ENCODE data around the gene CLN5. TPM values are rescaled to one million over a fixed set of nuclear protein-coding genes. Genes with fewer than 3 reads are reported as not detected.

CLN5 gene
- total RNA-seq, 2 donors from 2014 or later = 9.9 to 29.0 TPM

- peaks cover 22% of the 10 kb centered on the region for H3K4me1 Mint-ChIP-seq
- peaks cover 97% of the 10 kb centered on the region for H3K36me3 Mint-ChIP-seq (ENCODE audit: low read depth)
- no peaks in the 10 kb centered on the region for H3K27me3 Mint-ChIP-seq
- peak overlapping the region; percentile 85 for H3K4me3 Mint-ChIP-seq
- no peaks in the 10 kb centered on the region for H3K9me3 Mint-ChIP-seq
- no peak for ATAC-seq (replicated peaks)
- peak overlapping the region; percentile 6 for H3K27ac Mint-ChIP-seq
Measured at GRCh38 chr13:77022341-77022740, 30.5 kb downstream of the CLN5 start.

GRCh38 chr13:77026255-77026860 is 34.5 kb downstream of the CLN5 start:
- H3K4me3 Mint-ChIP-seq = peak overlapping the region; percentile 85
- peak overlapping the region; percentile 93 for H3K27ac Mint-ChIP-seq
- H3K36me3 Mint-ChIP-seq (ENCODE audit: low read depth) = peaks cover 56% of the 10 kb centered on the region
- peaks cover 32% of the 10 kb centered on the region for H3K4me1 Mint-ChIP-seq
- no peaks in the 10 kb centered on the region for H3K9me3 Mint-ChIP-seq
- no peaks in the 10 kb centered on the region for H3K27me3 Mint-ChIP-seq
- peak; percentile 61 for ATAC-seq (replicated peaks)

GRCh38 chr13:77026861-77027621 is 35.2 kb downstream of the CLN5 start, which contains the start of gene FBXL3:
Gene FBXL3, minus strand, starts transcription at chr13:77027159. Its CDS starts 5,299 bp downstream, at chr13:77021860.
- Mint-ChIP-seq H3K9me3 (no peaks in the 10 kb centered on the region), H3K4me3 (peak within 1 kb of the TSS; percentile 85), H3K27me3 (no peaks in the 10 kb centered on the region), H3K27ac (peak within 1 kb of the TSS; percentile 93), H3K4me1 (peaks cover 32% of the 10 kb centered on the region), H3K36me3 (ENCODE audit: low read depth) (peaks cover 50% of the 10 kb centered on the region)
- peak; percentile 78 for ATAC-seq (replicated peaks)

GRCh38 chr13:77028202-77028601 is 36.3 kb downstream of the CLN5 start:
- Mint-ChIP-seq H3K36me3 (ENCODE audit: low read depth) (peaks cover 38% of the 10 kb centered on the region), H3K27ac (peak overlapping the region; percentile 90), H3K27me3 (no peaks in the 10 kb centered on the region), H3K9me3 (no peaks in the 10 kb centered on the region), H3K4me1 (peaks cover 23% of the 10 kb centered on the region), H3K4me3 (peak overlapping the region; percentile 85)
- no peak for ATAC-seq (replicated peaks)

DNA sequence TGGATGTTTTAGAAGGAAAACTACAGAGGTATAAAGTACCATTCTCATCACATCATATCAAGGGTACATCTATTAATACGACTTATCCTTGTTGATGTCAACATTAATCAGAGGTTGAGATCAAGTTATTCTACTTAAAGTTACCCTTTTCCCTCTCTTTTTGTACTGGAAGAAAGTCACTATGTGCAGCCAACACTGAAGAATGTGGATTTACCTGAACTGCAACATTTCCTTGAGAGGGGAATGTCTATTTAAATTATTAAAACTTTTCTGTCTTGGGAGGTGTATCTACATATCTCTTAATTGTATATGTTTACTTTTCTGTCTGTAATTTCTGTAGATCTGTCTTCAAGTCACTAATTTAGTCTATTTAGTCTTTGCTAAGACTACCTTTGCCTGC is 37.6 kb downstream of the CLN5 start:
- peaks cover 26% of the 10 kb centered on the region for H3K36me3 Mint-ChIP-seq (ENCODE audit: low read depth)
- H3K4me3 Mint-ChIP-seq = no peak overlapping the region
- peaks cover 22% of the 10 kb centered on the region for H3K4me1 Mint-ChIP-seq
- no peaks in the 10 kb centered on the region for H3K9me3 Mint-ChIP-seq
- no peaks in the 10 kb centered on the region for H3K27me3 Mint-ChIP-seq
- ATAC-seq (replicated peaks) = no peak
- no peak overlapping the region for H3K27ac Mint-ChIP-seq

DNA sequence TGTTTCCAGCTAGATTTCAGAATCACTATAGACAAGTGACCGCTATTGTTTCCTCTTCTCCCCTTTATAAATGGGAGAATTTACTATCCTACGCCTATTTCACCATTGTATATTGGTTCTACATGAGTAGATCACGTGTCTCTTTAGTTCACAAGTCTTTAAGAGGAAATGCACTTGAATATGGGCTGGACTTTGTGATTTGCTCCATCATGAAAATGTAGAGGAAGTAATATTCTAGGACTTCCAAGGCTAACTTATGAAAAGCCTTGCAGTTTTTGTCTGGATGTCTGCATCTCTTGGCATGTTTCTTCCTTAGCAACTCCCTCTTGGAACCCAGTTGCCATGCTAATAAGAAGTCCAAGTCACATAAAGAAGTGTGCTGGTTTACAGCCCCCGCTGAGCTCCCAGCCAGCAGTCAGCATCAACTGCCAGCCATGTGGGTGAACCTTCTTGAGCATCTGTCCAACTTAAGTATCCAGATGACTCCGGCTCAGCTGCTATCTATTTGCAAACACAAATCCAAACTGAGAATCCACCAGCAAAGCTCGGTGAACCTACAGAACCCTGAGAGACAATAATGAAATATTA is 39.9 kb downstream of the CLN5 start:
- no peaks in the 10 kb centered on the region for H3K27me3 Mint-ChIP-seq
- H3K27ac Mint-ChIP-seq = no peak overlapping the region
- H3K4me3 Mint-ChIP-seq = no peak overlapping the region
- no peak for ATAC-seq (replicated peaks)
- no peaks in the 10 kb centered on the region for H3K9me3 Mint-ChIP-seq
- H3K4me1 Mint-ChIP-seq = peaks cover 25% of the 10 kb centered on the region
- H3K36me3 Mint-ChIP-seq (ENCODE audit: low read depth) = peaks cover 5% of the 10 kb centered on the region

- H3K9me3 Mint-ChIP-seq = no peaks in the 10 kb centered on the region
Measured at GRCh38 chr13:77033717-77034302, 41.9 kb downstream of the CLN5 start.

GRCh38 chr13:77034881-77035280 is 43.0 kb downstream of the CLN5 start:
- no peak overlapping the region for H3K27ac Mint-ChIP-seq
- H3K4me3 Mint-ChIP-seq = peak overlapping the region; percentile 9
- peaks cover 15% of the 10 kb centered on the region for H3K4me1 Mint-ChIP-seq
- no peaks in the 10 kb centered on the region for H3K9me3 Mint-ChIP-seq
- peak; percentile 73 for ATAC-seq (replicated peaks)
- no peaks in the 10 kb centered on the region for H3K36me3 Mint-ChIP-seq (ENCODE audit: low read depth)
- no peaks in the 10 kb centered on the region for H3K27me3 Mint-ChIP-seq

More at GRCh38 chr13:77033717-77034302, 41.9 kb downstream of the CLN5 start:
- peak overlapping the region; percentile 9 for H3K4me3 Mint-ChIP-seq
- peaks cover 15% of the 10 kb centered on the region for H3K4me1 Mint-ChIP-seq
- ATAC-seq (replicated peaks) = peak; percentile 95
- no peaks in the 10 kb centered on the region for H3K27me3 Mint-ChIP-seq
- no peaks in the 10 kb centered on the region for H3K36me3 Mint-ChIP-seq (ENCODE audit: low read depth)
- H3K27ac Mint-ChIP-seq = no peak overlapping the region

DNA sequence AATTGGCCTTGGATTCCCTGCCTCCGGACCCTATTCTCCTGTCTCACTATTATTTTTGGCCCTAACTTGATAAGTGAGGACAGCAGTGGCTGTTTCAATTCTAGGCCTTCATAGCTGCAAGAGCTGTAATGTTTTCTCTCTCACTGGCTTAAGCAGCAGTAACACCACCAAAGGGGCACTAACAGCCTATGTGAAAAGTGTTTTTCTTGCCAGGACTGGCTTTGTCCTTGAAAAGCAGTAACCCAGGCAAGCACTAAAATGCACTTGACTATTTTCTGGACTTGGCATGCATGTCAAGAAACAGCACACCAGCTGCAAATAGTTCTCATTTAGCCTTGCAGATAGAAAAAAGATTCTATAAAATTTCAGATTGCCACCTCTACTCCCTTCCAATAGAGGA is 44.4 kb downstream of the CLN5 start:
- no peaks in the 10 kb centered on the region for H3K9me3 Mint-ChIP-seq

DNA sequence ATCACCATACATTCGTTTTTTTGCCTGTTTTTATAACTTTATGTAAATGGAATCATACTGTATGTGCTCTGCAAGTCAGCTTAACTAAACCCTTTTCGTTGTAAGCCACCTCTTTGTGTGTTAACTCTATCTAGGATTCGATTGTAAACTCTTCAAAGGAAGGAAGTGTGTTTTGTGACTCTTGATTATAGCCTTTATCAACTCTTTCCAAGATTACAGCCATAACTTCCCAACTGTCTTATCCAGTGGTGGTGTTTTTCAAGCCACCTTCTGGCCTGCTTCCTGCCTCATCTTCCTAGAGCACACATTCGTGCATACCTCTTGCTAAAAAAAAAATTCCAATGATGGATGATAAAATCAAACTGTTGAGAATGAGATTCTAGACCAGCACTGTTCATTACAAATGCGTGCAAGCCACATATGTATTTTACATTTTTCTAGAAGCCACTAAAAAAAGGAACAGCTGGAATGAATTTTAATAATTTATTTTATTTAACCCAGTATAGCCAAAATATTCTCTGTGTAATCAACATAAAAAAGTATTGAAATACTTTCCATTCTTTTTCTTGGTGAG is 47.1 kb downstream of the CLN5 start:
- Mint-ChIP-seq H3K9me3 (no peaks in the 10 kb centered on the region), H3K4me1 (peaks cover 16% of the 10 kb centered on the region), H3K4me3 (no peak overlapping the region), H3K36me3 (ENCODE audit: low read depth) (no peaks in the 10 kb centered on the region), H3K27me3 (no peaks in the 10 kb centered on the region), H3K27ac (no peak overlapping the region)
- ATAC-seq (replicated peaks) = no peak

More for the DNA sequence above, 44.4 kb downstream of the CLN5 start:
- ATAC-seq (replicated peaks) = no peak
- Mint-ChIP-seq H3K4me3 (no peak overlapping the region), H3K27me3 (no peaks in the 10 kb centered on the region), H3K27ac (no peak overlapping the region), H3K4me1 (peaks cover 15% of the 10 kb centered on the region), H3K36me3 (ENCODE audit: low read depth) (no peaks in the 10 kb centered on the region)

DNA sequence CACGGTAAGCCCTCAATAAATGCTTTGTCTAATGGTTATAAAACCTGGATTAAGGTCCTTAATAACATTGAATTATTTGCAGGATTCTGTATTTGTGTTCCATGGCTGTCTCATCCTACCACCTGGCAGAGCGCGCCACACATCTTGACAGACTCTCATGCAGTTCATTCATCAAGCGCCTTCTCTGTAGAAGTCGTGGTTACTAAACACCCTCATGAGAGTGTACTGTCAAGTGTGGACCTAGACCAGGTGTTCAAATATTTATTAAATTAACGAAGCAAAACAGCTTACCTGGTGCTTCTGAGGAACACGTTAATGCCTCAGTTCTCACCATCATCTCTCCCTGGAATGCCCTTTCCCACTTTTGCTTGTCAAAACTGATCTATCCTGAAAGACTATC is 48.2 kb downstream of the CLN5 start:
- no peak overlapping the region for H3K4me3 Mint-ChIP-seq
- no peaks in the 10 kb centered on the region for H3K9me3 Mint-ChIP-seq
- H3K27me3 Mint-ChIP-seq = no peaks in the 10 kb centered on the region
- no peak for ATAC-seq (replicated peaks)
- H3K27ac Mint-ChIP-seq = no peak overlapping the region
- H3K4me1 Mint-ChIP-seq = peaks cover 6% of the 10 kb centered on the region
- peaks cover 9% of the 10 kb centered on the region for H3K36me3 Mint-ChIP-seq (ENCODE audit: low read depth)

GRCh38 chr13:77040835-77041234 is 49.0 kb downstream of the CLN5 start:
- Mint-ChIP-seq H3K4me3 (no peak overlapping the region), H3K27ac (no peak overlapping the region), H3K4me1 (peaks cover 3% of the 10 kb centered on the region), H3K27me3 (no peaks in the 10 kb centered on the region), H3K36me3 (ENCODE audit: low read depth) (peaks cover 17% of the 10 kb centered on the region), H3K9me3 (no peaks in the 10 kb centered on the region)
- no peak for ATAC-seq (replicated peaks)

- peaks cover 35% of the 10 kb centered on the region for H3K36me3 Mint-ChIP-seq (ENCODE audit: low read depth)
- no peak for ATAC-seq (replicated peaks)
- H3K27ac Mint-ChIP-seq = peak overlapping the region; percentile 2
- peaks cover 3% of the 10 kb centered on the region for H3K4me1 Mint-ChIP-seq
- H3K27me3 Mint-ChIP-seq = no peaks in the 10 kb centered on the region
- no peak overlapping the region for H3K4me3 Mint-ChIP-seq
- no peaks in the 10 kb centered on the region for H3K9me3 Mint-ChIP-seq
Measured at GRCh38 chr13:77042566-77043177, 50.8 kb downstream of the CLN5 start.
